ENCODE measurements around the gene SGMS2.

Gene SGMS2

DNA sequence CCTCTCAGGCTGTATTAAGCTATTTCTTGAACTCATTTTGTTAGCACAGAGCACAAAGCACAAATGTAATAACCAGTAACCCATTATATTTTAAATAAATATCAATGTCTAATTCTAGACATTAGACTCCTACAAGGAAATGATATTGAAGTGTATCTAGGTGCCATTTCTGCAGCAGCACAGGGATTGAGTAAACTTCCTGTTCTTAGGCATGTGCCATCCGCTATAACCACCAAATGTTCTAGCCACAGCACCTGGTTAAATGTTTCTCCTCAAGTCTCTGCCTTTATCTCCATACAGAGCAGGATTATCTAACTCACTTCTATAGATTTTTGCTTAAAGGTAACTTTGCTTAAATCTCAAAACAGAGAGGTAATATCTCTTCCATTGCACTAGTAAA lies 51.4 kb downstream of the SGMS2 start:
- Histone ChIP-seq H3K9ac (ENCODE audit: low read depth, low read length) (no peak overlapping the region), H3K36me3 (ENCODE audit: insufficient read depth, low read length) (no peaks in the 10 kb centered on the region), H2AFZ (ENCODE audit: low read depth, low read length) (no peak overlapping the region), H3K4me2 (ENCODE audit: insufficient read depth, low read length) (no peak overlapping the region), H3K27ac (ENCODE audit: low read length) (no peak overlapping the region), H3K27me3 (ENCODE audit: insufficient read depth, low read length, poor library complexity) (peaks cover 7% of the 10 kb centered on the region), H3K9me3 (ENCODE audit: insufficient read depth, low read length, severe bottlenecking) (no peaks in the 10 kb centered on the region), H3K4me1 (ENCODE audit: insufficient read depth, low read length) (no peaks in the 10 kb centered on the region), H3K4me3 (ENCODE audit: low read depth in 1 of 2, low read length in 2 of 2) (no peak overlapping the region), H3K79me2 (ENCODE audit: insufficient read depth, low read length) (no peaks in the 10 kb centered on the region), H4K20me1 (ENCODE audit: insufficient read depth, low read length) (no peaks in the 10 kb centered on the region)
- DNase-seq (no peak), ATAC-seq (ENCODE audit: insufficient read depth, low read depth) (no peak)
- TF ChIP-seq, protein P1, sequence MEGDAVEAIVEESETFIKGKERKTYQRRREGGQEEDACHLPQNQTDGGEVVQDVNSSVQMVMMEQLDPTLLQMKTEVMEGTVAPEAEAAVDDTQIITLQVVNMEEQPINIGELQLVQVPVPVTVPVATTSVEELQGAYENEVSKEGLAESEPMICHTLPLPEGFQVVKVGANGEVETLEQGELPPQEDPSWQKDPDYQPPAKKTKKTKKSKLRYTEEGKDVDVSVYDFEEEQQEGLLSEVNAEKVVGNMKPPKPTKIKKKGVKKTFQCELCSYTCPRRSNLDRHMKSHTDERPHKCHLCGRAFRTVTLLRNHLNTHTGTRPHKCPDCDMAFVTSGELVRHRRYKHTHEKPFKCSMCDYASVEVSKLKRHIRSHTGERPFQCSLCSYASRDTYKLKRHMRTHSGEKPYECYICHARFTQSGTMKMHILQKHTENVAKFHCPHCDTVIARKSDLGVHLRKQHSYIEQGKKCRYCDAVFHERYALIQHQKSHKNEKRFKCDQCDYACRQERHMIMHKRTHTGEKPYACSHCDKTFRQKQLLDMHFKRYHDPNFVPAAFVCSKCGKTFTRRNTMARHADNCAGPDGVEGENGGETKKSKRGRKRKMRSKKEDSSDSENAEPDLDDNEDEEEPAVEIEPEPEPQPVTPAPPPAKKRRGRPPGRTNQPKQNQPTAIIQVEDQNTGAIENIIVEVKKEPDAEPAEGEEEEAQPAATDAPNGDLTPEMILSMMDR (IDR thresholded peaks at IDR 0.05; ENCODE audit: borderline replicate concordance, extremely low read depth, low read length, poor library complexity, severe bottlenecking) = no peak
- TF ChIP-seq EZH2 (IDR thresholded peaks at IDR 0.05; ENCODE audit: borderline replicate concordance, low read depth, low read length, severe bottlenecking) = no peak

DNA sequence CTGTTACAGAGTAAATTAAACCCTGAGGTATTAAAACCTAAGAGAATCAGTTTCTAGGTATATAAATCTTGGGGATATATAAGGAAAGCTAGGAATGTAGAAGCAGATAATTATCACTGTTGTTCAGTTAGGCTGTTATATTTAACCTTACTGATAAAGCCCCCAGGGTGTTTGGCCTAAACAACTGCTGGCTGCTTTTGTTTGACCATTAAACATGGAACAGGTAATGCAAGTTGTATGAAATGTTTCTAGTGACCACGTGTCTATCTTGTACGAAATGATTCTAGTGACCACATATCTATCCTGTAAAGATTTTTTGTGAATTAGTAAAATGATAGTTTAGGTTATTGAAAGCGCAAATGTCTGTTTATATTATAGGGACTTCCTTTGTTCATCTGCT lies 52.6 kb downstream of the SGMS2 start:
- Histone ChIP-seq H3K9ac (ENCODE audit: low read depth, low read length) (no peak overlapping the region), H3K9me3 (ENCODE audit: insufficient read depth, low read length, severe bottlenecking) (no peaks in the 10 kb centered on the region), H3K27me3 (ENCODE audit: insufficient read depth, low read length, poor library complexity) (peaks cover 3% of the 10 kb centered on the region), H3K4me2 (ENCODE audit: insufficient read depth, low read length) (no peak overlapping the region), H4K20me1 (ENCODE audit: insufficient read depth, low read length) (no peaks in the 10 kb centered on the region), H3K27ac (ENCODE audit: low read length) (no peak overlapping the region), H3K4me1 (ENCODE audit: insufficient read depth, low read length) (no peaks in the 10 kb centered on the region), H3K4me3 (ENCODE audit: low read depth in 1 of 2, low read length in 2 of 2) (no peak overlapping the region), H3K79me2 (ENCODE audit: insufficient read depth, low read length) (no peaks in the 10 kb centered on the region), H3K36me3 (ENCODE audit: insufficient read depth, low read length) (no peaks in the 10 kb centered on the region), H2AFZ (ENCODE audit: low read depth, low read length) (no peak overlapping the region)
- DNase-seq = no peak
- no peak for ATAC-seq (ENCODE audit: insufficient read depth, low read depth)
- TF ChIP-seq, protein P1 (IDR thresholded peaks at IDR 0.05; ENCODE audit: borderline replicate concordance, extremely low read depth, low read length, poor library complexity, severe bottlenecking) = no peak
- no peak for TF ChIP-seq EZH2 (IDR thresholded peaks at IDR 0.05; ENCODE audit: borderline replicate concordance, low read depth, low read length, severe bottlenecking)

GRCh38 chr4:107885865-107886264 lies 61.1 kb downstream of the SGMS2 start:
- Histone ChIP-seq H3K27ac (ENCODE audit: low read length) (no peak overlapping the region), H3K4me2 (ENCODE audit: insufficient read depth, low read length) (no peak overlapping the region), H3K27me3 (ENCODE audit: insufficient read depth, low read length, poor library complexity) (no peaks in the 10 kb centered on the region), H3K4me1 (ENCODE audit: insufficient read depth, low read length) (no peaks in the 10 kb centered on the region), H3K9ac (ENCODE audit: low read depth, low read length) (no peak overlapping the region), H3K79me2 (ENCODE audit: insufficient read depth, low read length) (no peaks in the 10 kb centered on the region), H2AFZ (ENCODE audit: low read depth, low read length) (no peak overlapping the region), H3K36me3 (ENCODE audit: insufficient read depth, low read length) (no peaks in the 10 kb centered on the region), H3K4me3 (ENCODE audit: low read depth in 1 of 2, low read length in 2 of 2) (no peak overlapping the region), H4K20me1 (ENCODE audit: insufficient read depth, low read length) (no peaks in the 10 kb centered on the region), H3K9me3 (ENCODE audit: insufficient read depth, low read length, severe bottlenecking) (peaks cover 12% of the 10 kb centered on the region)
- no peak for ATAC-seq (ENCODE audit: insufficient read depth, low read depth)
- TF ChIP-seq, protein P1 (IDR thresholded peaks at IDR 0.05; ENCODE audit: borderline replicate concordance, extremely low read depth, low read length, poor library complexity, severe bottlenecking) = no peak
- TF ChIP-seq EZH2 (IDR thresholded peaks at IDR 0.05; ENCODE audit: borderline replicate concordance, low read depth, low read length, severe bottlenecking) = no peak
- no peak for DNase-seq

GRCh38 chr4:107888237-107888636 lies 63.5 kb downstream of the SGMS2 start:
- H3K4me2 ChIP-seq (ENCODE audit: insufficient read depth, low read length) = no peak overlapping the region
- DNase-seq (peak; percentile 6), ATAC-seq (ENCODE audit: insufficient read depth, low read depth) (no peak)

More at GRCh38 chr4:107888237-107888636, 63.5 kb downstream of the SGMS2 start:
- H4K20me1 ChIP-seq (ENCODE audit: insufficient read depth, low read length) = no peaks in the 10 kb centered on the region
- no peaks in the 10 kb centered on the region for H3K36me3 ChIP-seq (ENCODE audit: insufficient read depth, low read length)
- no peaks in the 10 kb centered on the region for H3K4me1 ChIP-seq (ENCODE audit: insufficient read depth, low read length)
- no peak overlapping the region for H3K4me3 ChIP-seq (ENCODE audit: low read depth in 1 of 2, low read length in 2 of 2)
- H2AFZ ChIP-seq (ENCODE audit: low read depth, low read length) = no peak overlapping the region
- TF ChIP-seq, protein P1 (IDR thresholded peaks at IDR 0.05; ENCODE audit: borderline replicate concordance, extremely low read depth, low read length, poor library complexity, severe bottlenecking) = no peak
- TF ChIP-seq EZH2 (IDR thresholded peaks at IDR 0.05; ENCODE audit: borderline replicate concordance, low read depth, low read length, severe bottlenecking) = no peak
- no peaks in the 10 kb centered on the region for H3K27me3 ChIP-seq (ENCODE audit: insufficient read depth, low read length, poor library complexity)
- H3K79me2 ChIP-seq (ENCODE audit: insufficient read depth, low read length) = no peaks in the 10 kb centered on the region
- H3K9ac ChIP-seq (ENCODE audit: low read depth, low read length) = no peak overlapping the region
- H3K9me3 ChIP-seq (ENCODE audit: insufficient read depth, low read length, severe bottlenecking) = peaks cover 12% of the 10 kb centered on the region
- H3K27ac ChIP-seq (ENCODE audit: low read length) = no peak overlapping the region
